Mesendoderm (in vitro differentiated cells): Measurements from ENCODE around the gene RAD23B.
"Not testable (repeated sequence)": the region's sequence is repeated elsewhere in the genome, so short reads cannot be mapped to it uniquely, and the experiment has no call there.

Experiments used
- DNase-seq: peaks from one replicate; pipeline ENCODE4 v3.0.0; 2013
- H2AK5ac ChIP-seq: 2 replicates; pipeline ENCODE4 v1.6.1; 2013; ENCODE audit warnings: low read length, inconsistent platforms
- H2BK120ac ChIP-seq: 2 replicates; pipeline ENCODE4 v1.6.1; 2013; ENCODE audit warnings: low read depth, mild to moderate bottlenecking, low read length, moderate library complexity, mixed read lengths
- H2BK15ac ChIP-seq: replicated peaks from 2 replicates; pipeline ENCODE4 v1.6.1; 2013; ENCODE audit warnings: low read depth, mild to moderate bottlenecking, moderate library complexity
- H2BK5ac ChIP-seq: 2 replicates; pipeline ENCODE4 v1.6.1; 2013; ENCODE audit warnings: low read length, inconsistent platforms
- H3K18ac ChIP-seq: 2 replicates; pipeline ENCODE4 v1.6.1; 2013; ENCODE audit warnings: mild to moderate bottlenecking, low read length, mixed read lengths
- H3K23ac ChIP-seq: one replicate; pipeline ENCODE4 v1.6.1; 2013; ENCODE audit warnings: low read length
- H3K27ac ChIP-seq: 2 replicates; pipeline ENCODE4 v1.5.1; 2013; ENCODE audit warnings: low read depth, mild to moderate bottlenecking, inconsistent platforms, low read length, moderate library complexity
- H3K27me3 ChIP-seq: 2 replicates; pipeline ENCODE4 v1.6.1; 2013; ENCODE audit warnings: low read length, control low read depth, mild to moderate bottlenecking, inconsistent platforms; ENCODE audit not compliant: insufficient read depth, poor library complexity
- H3K36me3 ChIP-seq: 2 replicates; pipeline ENCODE4 v1.6.1; 2013; ENCODE audit warnings: low read length, inconsistent platforms; ENCODE audit not compliant: control insufficient read depth, insufficient read depth
- H3K4ac ChIP-seq: one replicate; pipeline ENCODE4 v1.6.1; 2013; ENCODE audit warnings: low read depth, mild to moderate bottlenecking, low read length, moderate library complexity
- H3K4me1 ChIP-seq: 2 replicates; pipeline ENCODE4 v1.6.1; 2013; ENCODE audit warnings: low read depth, low read length, inconsistent platforms; ENCODE audit not compliant: control insufficient read depth
- H3K4me2 ChIP-seq: 2 replicates; pipeline ENCODE4 v1.6.1; 2013; ENCODE audit warnings: low read length
- H3K4me3 ChIP-seq: 2 replicates; pipeline ENCODE4 v1.5.1; 2013; ENCODE audit warnings: mild to moderate bottlenecking, low read length
- H3K56ac ChIP-seq: one replicate; pipeline ENCODE4 v1.6.1; 2013; ENCODE audit warnings: low read length
- H3K79me1 ChIP-seq: 2 replicates; pipeline ENCODE4 v1.6.1; 2013; ENCODE audit warnings: low read length, inconsistent platforms
- H3K79me2 ChIP-seq: 2 replicates; pipeline ENCODE4 v1.6.1; 2013; ENCODE audit warnings: mild to moderate bottlenecking, low read length; ENCODE audit not compliant: control insufficient read depth, insufficient read depth
- H3K9ac ChIP-seq: 2 replicates; pipeline ENCODE4 v1.6.1; 2013; ENCODE audit warnings: low read length, inconsistent platforms
- H4K5ac ChIP-seq: one replicate; pipeline ENCODE4 v1.6.1; 2013; ENCODE audit warnings: low read length
- H4K8ac ChIP-seq: one replicate; pipeline ENCODE4 v1.6.1; 2013; ENCODE audit warnings: low read depth, mild to moderate bottlenecking, control low read depth, low read length, moderate library complexity
- WGBS: extraction: QIAGEN DNeasy Blood & Tissue Kit; methylation state at CpG from one replicate; pipeline ENCODE4 v1.1.7; 2013; ENCODE audit warnings: low lambda C conversion rate, missing lambda C conversion rate; ENCODE audit not compliant: insufficient coverage; ENCODE audit errors: extremely low coverage; 5-methylcytosine and 5-hydroxymethylcytosine counted together

Gene RAD23B

GRCh38 chr9:107296592-107296991 lies 13.5 kb downstream of the RAD23B start:
- H3K4ac ChIP-seq, H2BK15ac ChIP-seq, H3K9ac ChIP-seq, H3K36me3 ChIP-seq, H3K79me1 ChIP-seq, H3K18ac ChIP-seq, H3K27ac ChIP-seq, H4K5ac ChIP-seq, H3K4me3 ChIP-seq, H3K23ac ChIP-seq, H3K4me1 ChIP-seq, H3K27me3 ChIP-seq, H2AK5ac ChIP-seq, H4K8ac ChIP-seq, H3K4me2 ChIP-seq, H2BK120ac ChIP-seq, H2BK5ac ChIP-seq, H3K56ac ChIP-seq, DNase-seq: not testable (repeated sequence)
- WGBS = no CpG with 5 or more reads among the region's 8 CpGs
- H3K79me2 ChIP-seq = peaks cover 77% of the 10 kb centered on the region

- Histone ChIP-seq H3K36me3 (no peaks in the 10 kb centered on the region), H3K79me1 (no peaks in the 10 kb centered on the region), H3K9ac (no peak overlapping the region), H4K5ac (no peak overlapping the region), H3K4me2 (no peak overlapping the region), H3K56ac (no peak overlapping the region), H3K4me3 (no peak overlapping the region), H4K8ac (no peak overlapping the region), H3K23ac (no peak overlapping the region), H2AK5ac (no peak overlapping the region), H3K4me1 (peaks cover 1% of the 10 kb centered on the region), H3K79me2 (peaks cover 53% of the 10 kb centered on the region), H3K4ac (no peak overlapping the region), H3K27me3 (no peaks in the 10 kb centered on the region), H3K27ac (no peak overlapping the region), H2BK5ac (no peak overlapping the region), H2BK120ac (no peak overlapping the region), H3K18ac (no peak overlapping the region), H2BK15ac (no peak overlapping the region)
- no CpG with 5 or more reads among the region's 1 CpG for WGBS
- no peak for DNase-seq
Observed at GRCh38 chr9:107299437-107299836, 16.4 kb downstream of the RAD23B start.

- Histone ChIP-seq H3K9ac (no peak overlapping the region), H3K18ac (no peak overlapping the region), H3K23ac (no peak overlapping the region), H3K4me3 (no peak overlapping the region), H2BK5ac (no peak overlapping the region), H2BK120ac (no peak overlapping the region), H4K5ac (no peak overlapping the region), H3K36me3 (peaks cover 3% of the 10 kb centered on the region), H2AK5ac (no peak overlapping the region), H3K79me1 (peaks cover 7% of the 10 kb centered on the region), H3K4me2 (no peak overlapping the region), H4K8ac (no peak overlapping the region), H3K79me2 (peaks cover 37% of the 10 kb centered on the region), H3K27me3 (no peaks in the 10 kb centered on the region), H2BK15ac (no peak overlapping the region), H3K4me1 (peaks cover 2% of the 10 kb centered on the region), H3K56ac (no peak overlapping the region), H3K27ac (no peak overlapping the region), H3K4ac (no peak overlapping the region)
- WGBS = no CpG with 5 or more reads among the region's 2 CpGs
- no peak for DNase-seq
Observed at GRCh38 chr9:107306308-107306707, 23.2 kb downstream of the RAD23B start.

GRCh38 chr9:107307331-107307730 lies 24.3 kb downstream of the RAD23B start:
- no peak overlapping the region for H4K8ac ChIP-seq
- H3K9ac ChIP-seq = no peak overlapping the region
- H3K4ac ChIP-seq = no peak overlapping the region
- no peak overlapping the region for H2BK5ac ChIP-seq
- no peak overlapping the region for H3K23ac ChIP-seq
- H3K27ac ChIP-seq = no peak overlapping the region
- DNase-seq = no peak
- peaks cover 3% of the 10 kb centered on the region for H3K36me3 ChIP-seq
- peaks cover 6% of the 10 kb centered on the region for H3K4me1 ChIP-seq
- no peak overlapping the region for H3K56ac ChIP-seq
- WGBS = no CpG with 5 or more reads among the region's 1 CpG
- H3K79me1 ChIP-seq = peaks cover 11% of the 10 kb centered on the region
- no peak overlapping the region for H3K4me3 ChIP-seq
- H3K18ac ChIP-seq = no peak overlapping the region
- no peak overlapping the region for H2BK120ac ChIP-seq
- no peak overlapping the region for H2BK15ac ChIP-seq
- no peak overlapping the region for H2AK5ac ChIP-seq
- H3K27me3 ChIP-seq = no peaks in the 10 kb centered on the region
- H4K5ac ChIP-seq = no peak overlapping the region
- no peak overlapping the region for H3K4me2 ChIP-seq
- H3K79me2 ChIP-seq = peaks cover 36% of the 10 kb centered on the region

- Histone ChIP-seq H3K56ac (no peak overlapping the region), H3K23ac (no peak overlapping the region), H2BK5ac (no peak overlapping the region), H3K4me1 (peaks cover 6% of the 10 kb centered on the region), H3K4me3 (no peak overlapping the region), H3K36me3 (peaks cover 3% of the 10 kb centered on the region), H3K27ac (no peak overlapping the region), H2AK5ac (no peak overlapping the region), H3K27me3 (no peaks in the 10 kb centered on the region), H3K79me1 (peaks cover 11% of the 10 kb centered on the region), H3K4me2 (no peak overlapping the region), H3K4ac (no peak overlapping the region), H3K9ac (no peak overlapping the region), H4K5ac (no peak overlapping the region), H4K8ac (no peak overlapping the region), H3K79me2 (peaks cover 40% of the 10 kb centered on the region), H3K18ac (no peak overlapping the region), H2BK15ac (no peak overlapping the region), H2BK120ac (no peak overlapping the region)
- peak; percentile 39 for DNase-seq
- no CpG with 5 or more reads among the region's 1 CpG for WGBS
Observed at GRCh38 chr9:107308461-107308860, 25.4 kb downstream of the RAD23B start.

GRCh38 chr9:107309271-107309670 lies 26.2 kb downstream of the RAD23B start:
- Histone ChIP-seq H3K4ac (no peak overlapping the region), H3K79me1 (peaks cover 14% of the 10 kb centered on the region), H3K4me2 (no peak overlapping the region), H3K27ac (no peak overlapping the region), H3K4me1 (peaks cover 6% of the 10 kb centered on the region), H3K36me3 (peaks cover 3% of the 10 kb centered on the region), H3K27me3 (no peaks in the 10 kb centered on the region), H3K79me2 (peaks cover 46% of the 10 kb centered on the region), H4K5ac (no peak overlapping the region), H4K8ac (no peak overlapping the region), H3K4me3 (no peak overlapping the region), H3K18ac (no peak overlapping the region), H3K56ac (no peak overlapping the region), H2BK15ac (no peak overlapping the region), H3K23ac (no peak overlapping the region), H2BK5ac (no peak overlapping the region), H3K9ac (no peak overlapping the region), H2AK5ac (no peak overlapping the region), H2BK120ac (no peak overlapping the region)
- DNase-seq = no peak
- WGBS = no CpG with 5 or more reads among the region's 5 CpGs
